ENCODE measurements around the gene CD3E. TPM values are rescaled to one million over a fixed set of nuclear protein-coding genes. Genes with fewer than 3 reads are reported as not detected.

Gene CD3E
- total and polyA plus RNA-seq, 9 of the 15 experiments (the other 6 are each of a cell fraction or from before 2014, with no cell fraction given): 0.07 to 0.62 (median 0.19) TPM; not detected in 5

GRCh38 chr11:118359295-118359958 lies 54.9 kb downstream of the CD3E start, which contains the start of gene UBE4A (continued):
- no peak for TF ChIP-seq RERE (CRISPR knock-in tag; IDR thresholded peaks at IDR 0.05; ENCODE audit: borderline replicate concordance)
- no peak for TF ChIP-seq ZNF3 (CRISPR knock-in tag; IDR thresholded peaks at IDR 0.05)
- TF ChIP-seq ZNF280A (IDR thresholded peaks at IDR 0.05; ENCODE audit: low read depth, partially characterized antibody): no peak
- peak; percentile 52; the same call in 1 of the 2 replicates for TF ChIP-seq NCOA1 (IDR thresholded peaks at IDR 0.05; ENCODE audit: low read depth)
- TF ChIP-seq HDAC2 (IDR thresholded peaks at IDR 0.05): no peak
- TF ChIP-seq MBD2 (IDR thresholded peaks at IDR 0.05; ENCODE audit: borderline replicate concordance, low read depth): no peak
- no peak for TF ChIP-seq PTTG1 (tag; IDR thresholded peaks at IDR 0.05; ENCODE audit: low read depth)
- TF ChIP-seq ZNF41 (CRISPR knock-in tag; conservative IDR thresholded peaks at IDR 0.05): no peak; the same call in 1 of the 2 replicates
- TF ChIP-seq POLR3G (IDR thresholded peaks at IDR 0.05; ENCODE audit: extremely low read depth, insufficient read length, insufficient replicate concordance): no peak
- TF ChIP-seq TRIM28 (IDR thresholded peaks at IDR 0.05): 0 out of 2 replicates have a peak, but pooled peaks have one; percentile 17
- TF ChIP-seq HDAC1 (IDR thresholded peaks at IDR 0.05): peak in 1 of 2 experiments; percentile 83; a peak in 2 of 4 replicates
- no peak for TF ChIP-seq MCM5 (IDR thresholded peaks at IDR 0.05; ENCODE audit: low read depth)
- no peak for TF ChIP-seq ZHX1 (conservative IDR thresholded peaks at IDR 0.05; ENCODE audit: low read length)
- no peak for TF ChIP-seq TSHZ1 (CRISPR knock-in tag; IDR thresholded peaks at IDR 0.05)
- TF ChIP-seq SP1 (CRISPR knock-in tag; IDR thresholded peaks at IDR 0.05): 0 out of 2 replicates have a peak, but pooled peaks have one; percentile 32

Measured in K562 (cell line).